Testis (tissue), 3 donors: ENCODE results near the gene TWIST2. TPM values are rescaled to one million over a fixed set of nuclear protein-coding genes. Genes with fewer than 3 reads are reported as not detected.

ENCODE experiments used
- DNase-seq: peaks from one replicate; pipeline ENCODE4 v3.0.0-alpha.2; 2019
- H3K27ac ChIP-seq, 2 donors: fragments of 200-600 bp; sonication (generic); one replicate each; pipeline ENCODE4 v1.5.1; 2019
- H3K27me3 ChIP-seq: fragments of 200-600 bp; sonication (generic); one replicate; pipeline ENCODE4 v1.5.1; 2019
- H3K36me3 ChIP-seq: fragments of 200-600 bp; sonication (generic); one replicate; pipeline ENCODE4 v1.5.1; 2017; ENCODE audit warnings: low read depth; ENCODE audit errors: missing control alignments
- H3K4me1 ChIP-seq: fragments of 200-600 bp; sonication (generic); one replicate; pipeline ENCODE4 v1.5.1; 2019
- H3K4me3 ChIP-seq, 2 donors: fragments of 200-600 bp; sonication (generic); one replicate each; pipeline ENCODE4 v1.5.1; 2017 to 2019
- H3K9me3 ChIP-seq: fragments of 200-600 bp; sonication (generic); one replicate; pipeline ENCODE4 v1.5.1; 2017
- CTCF ChIP-seq, 3 experiments: fragments of 450-650 bp in 2 of 3; fragments of 200-600 bp in 1 of 3; sonication (generic) in 1 of 3; IDR thresholded peaks; one replicate each; pipeline ENCODE4 v1.5.1; 2016 to 2019; ENCODE audit warnings: antibody characterized with exemption in 3 of 3, mild to moderate bottlenecking in 2 of 3, moderate library complexity in 1 of 3
- POLR2A ChIP-seq: fragments of 450-650 bp; IDR thresholded peaks from one replicate; pipeline ENCODE4 v1.6.1; 2017; ENCODE audit warnings: antibody characterized with exemption, mild to moderate bottlenecking, moderate library complexity
- WGBS, 2 donors: methylation state at CpG; one replicate each; pipeline ENCODE4 v1.1.5; 2018; 5-methylcytosine and 5-hydroxymethylcytosine counted together
- intact Hi-C: fragments of 100-400 bp; cut with DNase I; formaldehyde crosslinking; loops from one replicate; pipeline ENCODE4 v1.15.1; 2023; ENCODE audit warnings: low total_unique reads
- polyA plus RNA-seq: library from polyadenylated mRNA; stranded (reverse); fragments of 350-450 nt; fragmentation: Illumina TruSeq; extraction: RNeasy Lipid Tissue Mini Kit (QIAGEN cat#74804); gene quantifications from one replicate; pipeline ENCODE4 v1.2.3, GENCODE V29; 2014; ENCODE audit warnings: low read depth, low replicate concordance; ENCODE audit not compliant: insufficient read depth
- total RNA-seq, 2 donors: library from RNA; depleted of rRNA; stranded (reverse); fragments of >200 nt; gene quantifications; one replicate each; pipeline ENCODE4 v1.2.3, GENCODE V29; 2016

Gene TWIST2
- total and polyA plus RNA-seq, 3 donors from 2014 or later, result 5.0 to 11.3 (median 10.3) TPM

- Histone ChIP-seq H3K27ac (no peak overlapping the region), H3K4me1 (peaks cover 6% of the 10 kb centered on the region), H3K4me3 (no peak overlapping the region), H3K9me3 (no peaks in the 10 kb centered on the region), H3K36me3 (no peaks in the 10 kb centered on the region), H3K27me3 (no peaks in the 10 kb centered on the region)
- intact Hi-C loops, result no loop called here
- WGBS, 2 donors, result 91 to 92% methylated on average over 5 to 7 of the region's 7 CpGs
- no peak for DNase-seq
- no peak for TF ChIP-seq POLR2A
- TF ChIP-seq CTCF (IDR thresholded peaks at IDR 0.05), result no peak
Measured at GRCh38 chr2:238941262-238941792, 93.4 kb downstream of the TWIST2 start.

GRCh38 chr2:238942080-238942725 lies 94.3 kb downstream of the TWIST2 start:
- Histone ChIP-seq H3K4me3 (no peak overlapping the region), H3K27me3 (no peaks in the 10 kb centered on the region), H3K4me1 (peaks cover 6% of the 10 kb centered on the region), H3K9me3 (no peaks in the 10 kb centered on the region), H3K27ac (no peak overlapping the region), H3K36me3 (no peaks in the 10 kb centered on the region)
- TF ChIP-seq CTCF (IDR thresholded peaks at IDR 0.05) (no peak), POLR2A (no peak)
- no peak for DNase-seq
- 90 to 93% methylated on average over 8 to 19 of the region's 19 CpGs for WGBS, 2 donors
- intact Hi-C loops, result no loop called here

- DNase-seq, result no peak
- Histone ChIP-seq H3K4me3 (no peak overlapping the region), H3K27ac (no peak overlapping the region), H3K4me1 (peaks cover 4% of the 10 kb centered on the region), H3K27me3 (no peaks in the 10 kb centered on the region), H3K9me3 (no peaks in the 10 kb centered on the region), H3K36me3 (no peaks in the 10 kb centered on the region)
- TF ChIP-seq CTCF (IDR thresholded peaks at IDR 0.05) (no peak), POLR2A (no peak)
- WGBS, 2 donors, result 74 to 75% methylated on average over 13 of the region's 13 CpGs
- intact Hi-C loops, result no loop called here
Measured at GRCh38 chr2:238942726-238943300, 94.9 kb downstream of the TWIST2 start.

GRCh38 chr2:238943338-238944067 lies 95.6 kb downstream of the TWIST2 start:
- H3K27ac ChIP-seq, result no peak overlapping the region
- H3K9me3 ChIP-seq, result no peaks in the 10 kb centered on the region
- no peak for DNase-seq
- H3K27me3 ChIP-seq, result no peaks in the 10 kb centered on the region
- TF ChIP-seq POLR2A, result no peak
- TF ChIP-seq CTCF (IDR thresholded peaks at IDR 0.05), result no peak
- intact Hi-C loops, result no loop called here
- no peaks in the 10 kb centered on the region for H3K4me1 ChIP-seq
- no peak overlapping the region for H3K4me3 ChIP-seq
- H3K36me3 ChIP-seq, result no peaks in the 10 kb centered on the region
- 81 to 91% methylated on average over 14 of the region's 14 CpGs for WGBS, 2 donors
